Measurements from ENCODE around the gene SEMA3C.
A peak's percentile ranks its signal among the peaks of the same experiment; 100 is the strongest.

The SEMA3C gene

DNA sequence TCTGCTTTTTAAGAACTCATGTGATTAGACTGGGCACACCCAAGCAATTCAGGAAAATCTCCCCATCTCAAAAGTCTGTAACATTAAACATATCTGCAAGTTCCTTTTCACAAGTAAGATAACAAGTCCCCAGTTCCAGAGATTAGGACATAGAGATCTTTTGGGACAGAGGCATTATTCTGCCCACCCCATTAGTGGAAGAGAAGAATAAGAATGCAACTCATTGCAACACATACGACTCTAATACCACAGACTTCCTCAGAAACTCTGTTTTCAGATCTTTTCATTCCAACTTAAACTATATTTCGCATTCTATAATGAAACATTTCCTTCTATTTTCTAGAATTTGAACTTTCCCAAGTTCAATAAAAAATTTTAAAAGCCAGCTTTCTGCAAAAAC is 137.7 kb downstream of the SEMA3C start:
- no peak for DNase-seq (ENCODE audit: low read depth in 2 of 2)

GRCh38 chr7:80779456-80779855 is 139.4 kb downstream of the SEMA3C start:
- DNase-seq (ENCODE audit: low read depth in 2 of 2) = no peak

DNA sequence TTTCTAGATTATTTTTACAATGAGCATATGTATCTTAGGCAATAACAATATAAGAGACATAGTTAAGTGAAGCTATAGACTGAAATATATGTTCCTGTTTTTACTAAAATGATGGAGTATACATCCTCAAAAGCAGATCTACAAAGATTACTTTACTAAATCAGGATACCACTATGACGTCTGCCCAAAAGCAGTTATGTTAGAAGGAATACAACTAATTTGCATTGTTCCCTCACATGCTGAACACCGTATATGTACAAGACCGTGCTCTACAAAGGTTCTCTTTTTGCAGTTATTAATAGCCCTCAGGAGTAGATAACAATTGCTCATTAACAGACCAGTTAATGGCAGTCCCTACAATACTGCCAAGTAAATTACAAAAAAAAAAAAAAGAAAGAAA is 143.0 kb downstream of the SEMA3C start:
- no peak for DNase-seq (ENCODE audit: low read depth in 2 of 2)

DNA sequence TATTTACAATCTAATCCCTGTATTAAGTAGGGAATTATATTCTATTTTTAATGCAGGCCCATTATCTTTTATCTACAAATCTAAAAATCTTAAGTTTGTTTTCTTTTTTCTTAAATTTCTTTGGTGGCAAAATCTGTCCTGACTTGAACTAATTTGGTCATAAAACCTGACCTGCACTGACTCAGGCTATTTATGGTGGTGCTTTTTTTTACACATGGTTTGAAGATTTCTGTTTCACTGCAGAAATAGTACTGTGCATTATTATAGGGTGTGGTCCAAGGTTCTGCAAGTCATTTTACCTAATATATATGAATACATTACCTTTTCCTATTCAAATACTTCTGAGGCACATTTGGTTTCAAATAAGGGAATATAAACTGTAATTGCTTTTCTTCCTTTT is 143.4 kb downstream of the SEMA3C start:
- no peak for DNase-seq (ENCODE audit: low read depth in 2 of 2)

GRCh38 chr7:80774843-80775242 is 144.0 kb downstream of the SEMA3C start:
- DNase-seq (ENCODE audit: low read depth in 2 of 2) = no peak

- DNase-seq (ENCODE audit: low read depth in 2 of 2) = no peak
Observed at GRCh38 chr7:80773787-80774508, 144.9 kb downstream of the SEMA3C start.

DNA sequence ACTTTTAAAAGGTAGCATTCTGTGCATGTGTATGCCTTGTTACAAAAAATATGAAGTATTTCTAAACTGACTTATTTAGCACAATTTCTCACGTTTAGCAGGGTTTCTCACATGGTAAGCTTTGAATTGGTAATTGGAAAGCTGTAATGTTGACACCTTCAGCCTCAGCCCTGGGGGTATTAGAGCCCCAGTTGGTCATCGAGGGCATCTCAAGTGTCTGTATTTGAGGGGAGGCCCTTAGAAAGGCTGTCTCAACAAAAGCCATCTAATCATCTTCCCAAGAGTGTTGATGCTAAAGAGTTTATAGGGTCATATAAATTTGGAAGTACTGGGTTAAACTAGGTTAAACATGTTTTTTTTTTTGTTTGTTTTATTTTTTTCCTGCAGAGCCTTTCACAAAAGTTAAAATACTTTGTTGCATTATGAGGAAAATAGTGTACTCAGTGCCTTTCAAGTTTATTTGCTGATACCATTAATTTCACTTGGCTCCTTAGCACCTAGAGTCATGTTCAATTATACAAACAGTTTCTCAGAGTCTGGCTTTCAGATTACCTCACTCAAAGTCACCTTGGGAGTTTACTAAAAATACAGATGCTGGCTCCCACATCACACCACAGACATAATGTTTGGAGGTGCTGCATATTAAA is 146.4 kb downstream of the SEMA3C start:
- no peak for DNase-seq (ENCODE audit: low read depth in 2 of 2)

DNA sequence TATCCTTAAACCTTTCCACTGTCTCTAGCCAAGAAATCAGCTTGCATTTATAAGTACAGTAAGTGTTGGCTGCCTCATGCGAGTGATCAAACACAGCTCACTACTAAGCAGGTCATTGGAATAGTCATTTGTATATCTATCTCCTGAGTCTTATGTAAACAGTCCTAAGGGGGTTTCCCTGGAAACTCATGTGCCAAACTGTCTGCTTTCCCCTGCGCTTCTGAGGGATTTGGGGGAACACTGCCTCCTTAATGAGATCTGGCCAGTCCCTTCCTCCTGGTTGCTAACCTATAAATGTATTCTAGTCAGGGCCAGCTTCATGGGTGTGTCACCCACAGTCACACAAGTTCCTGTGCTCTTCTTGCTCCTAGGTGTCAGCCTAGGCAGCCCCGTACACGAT is 147.3 kb downstream of the SEMA3C start:
- DNase-seq (ENCODE audit: low read depth in 2 of 2) = no peak

GRCh38 chr7:80770675-80771081 is 148.2 kb downstream of the SEMA3C start:
- DNase-seq (ENCODE audit: low read depth in 2 of 2) = no peak

DNA sequence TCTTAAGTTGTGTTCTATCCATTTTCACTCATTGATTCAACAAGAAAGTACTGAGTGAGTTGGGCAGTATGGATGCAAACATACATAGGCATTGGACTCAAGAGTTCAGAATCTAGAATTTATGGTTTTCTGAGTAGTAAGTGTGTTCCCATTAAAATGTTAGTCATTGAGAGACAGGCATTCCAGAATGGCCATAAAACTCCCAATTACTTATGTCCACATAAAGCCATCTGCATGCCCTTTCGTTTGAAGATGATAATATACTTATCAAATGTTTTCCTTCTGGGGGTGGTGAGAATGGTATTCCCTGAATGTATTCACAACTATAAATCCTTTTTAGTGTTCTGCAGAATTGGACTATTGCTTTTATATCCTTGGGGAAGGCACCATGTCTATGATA is 148.8 kb downstream of the SEMA3C start:
- DNase-seq (ENCODE audit: low read depth in 2 of 2) = peak; percentile 39 to 40

DNA sequence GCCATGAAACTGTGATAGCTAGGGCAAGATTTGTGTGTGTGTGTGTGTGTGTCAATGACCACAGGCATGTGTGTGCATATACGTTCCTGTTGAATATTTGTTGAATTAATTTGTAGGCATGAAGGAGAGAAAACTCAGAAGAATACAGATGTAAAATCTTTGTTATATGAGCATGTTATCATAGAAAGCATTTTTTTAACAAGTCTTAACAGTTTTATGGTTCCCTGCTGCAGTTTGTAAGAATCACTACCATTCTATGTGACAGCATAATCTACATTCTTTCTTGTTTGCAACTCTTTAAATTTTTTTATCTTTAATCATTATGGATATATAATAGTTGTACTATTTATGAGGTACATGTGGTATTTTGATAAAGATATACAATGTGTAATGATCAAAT is 150.1 kb downstream of the SEMA3C start:
- peak; percentile 26 to 46 for DNase-seq (ENCODE audit: low read depth in 2 of 2)

DNA sequence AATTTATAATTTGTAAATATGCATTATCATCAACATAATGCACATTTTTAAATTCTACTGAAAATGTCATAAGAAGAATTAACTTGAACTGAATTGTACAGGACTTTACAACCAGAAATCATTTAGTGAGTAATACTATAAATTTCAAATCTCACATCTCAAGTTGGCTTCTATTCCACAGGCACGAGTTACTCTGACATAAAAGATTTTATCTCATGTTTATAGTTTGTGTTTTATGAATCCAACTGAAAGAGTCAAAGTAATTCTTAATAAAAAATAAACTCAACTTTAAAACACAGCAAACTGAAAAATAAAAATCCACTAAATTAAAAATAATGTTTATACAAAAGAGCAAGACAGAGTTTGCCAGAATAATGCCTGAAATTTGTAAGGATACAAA is 151.2 kb downstream of the SEMA3C start:
- DNase-seq (ENCODE audit: low read depth in 2 of 2) = no peak

GRCh38 chr7:80766724-80767123 is 152.1 kb downstream of the SEMA3C start:
- no peak for DNase-seq (ENCODE audit: low read depth in 2 of 2)

- no peak for DNase-seq (ENCODE audit: low read depth in 2 of 2)
Observed at GRCh38 chr7:80764132-80764531, 154.7 kb downstream of the SEMA3C start.

DNA sequence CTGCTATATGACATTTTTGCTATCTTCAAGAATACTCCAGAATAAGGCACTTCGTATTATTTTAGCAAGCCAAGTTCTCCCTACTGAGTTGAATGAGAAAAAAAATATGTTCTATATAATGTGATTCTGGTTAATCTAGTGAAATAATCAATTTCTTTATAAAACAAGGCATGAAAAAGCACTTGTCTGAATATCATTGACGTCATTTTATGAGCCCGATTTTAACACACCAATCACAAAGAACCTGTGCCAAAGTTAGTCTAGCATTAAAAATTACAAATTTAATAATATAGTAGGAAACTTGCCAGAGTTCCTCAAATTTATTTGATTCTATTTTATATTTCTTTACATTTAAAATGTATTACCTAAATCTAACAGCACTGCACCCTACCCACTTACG is 155.1 kb downstream of the SEMA3C start:
- no peak for DNase-seq (ENCODE audit: low read depth in 2 of 2)

GRCh38 chr7:80763289-80763688 is 155.6 kb downstream of the SEMA3C start:
- no peak for DNase-seq (ENCODE audit: low read depth in 2 of 2)

DNA sequence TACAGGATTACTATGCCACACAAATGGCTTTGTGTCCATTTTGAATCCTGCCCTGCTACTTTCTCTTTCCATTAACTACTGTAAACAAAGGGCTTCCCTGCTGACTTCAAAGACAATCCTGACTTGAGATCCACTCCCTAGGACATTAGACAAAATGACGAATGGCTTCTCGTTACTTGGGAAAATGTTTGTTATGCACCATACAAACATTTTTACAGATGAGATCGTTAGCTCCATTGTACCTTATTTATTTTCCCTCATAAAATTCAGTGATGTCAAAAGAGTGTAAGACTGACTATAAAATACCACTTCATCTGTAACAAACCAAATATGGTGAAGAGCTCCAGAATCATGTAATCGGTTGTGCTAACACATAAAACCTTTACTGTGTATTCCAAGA is 158.6 kb downstream of the SEMA3C start:
- DNase-seq (ENCODE audit: low read depth in 2 of 2) = no peak

- DNase-seq (ENCODE audit: low read depth in 2 of 2) = no peak
Observed at GRCh38 chr7:80752954-80753690, 165.7 kb downstream of the SEMA3C start.

- DNase-seq (ENCODE audit: low read depth in 2 of 2) = no peak
Observed at GRCh38 chr7:80749270-80749669, 169.6 kb downstream of the SEMA3C start.

GRCh38 chr7:80748363-80749042 is 170.3 kb downstream of the SEMA3C start:
- no peak for DNase-seq (ENCODE audit: low read depth in 2 of 2)

GRCh38 chr7:80740778-80741545 is 177.9 kb downstream of the SEMA3C start:
- peak; percentile 46 for DNase-seq (ENCODE audit: low read depth in 2 of 2)

Data from fibroblast of skin of left quadriceps (primary cell).